Ishikawa (cell line): ENCODE results near the gene KRT81.

Source experiments
- CEBPB ChIP-seq: IDR thresholded peaks from 2 replicates; pipeline ENCODE4 v1.6.1; 2012
- CREB1 ChIP-seq: IDR thresholded peaks from 2 replicates; pipeline ENCODE4 v1.6.1; 2012; ENCODE audit warnings: low read depth
- EGR1 ChIP-seq: IDR thresholded peaks from 2 replicates; pipeline ENCODE4 v1.6.1; 2012
- EP300 ChIP-seq: IDR thresholded peaks from 2 replicates; pipeline ENCODE4 v1.6.1; 2012; ENCODE audit warnings: borderline replicate concordance
- FOXM1 ChIP-seq: IDR thresholded peaks from 2 replicates; pipeline ENCODE4 v1.6.1; 2012; ENCODE audit warnings: low read depth, borderline replicate concordance
- RAD21 ChIP-seq: IDR thresholded peaks from 2 replicates; pipeline ENCODE4 v1.6.1; 2012; ENCODE audit warnings: low read depth
- TCF12 ChIP-seq: IDR thresholded peaks from 2 replicates; pipeline ENCODE4 v1.6.1; 2012; ENCODE audit warnings: low read depth
- TEAD4 ChIP-seq: IDR thresholded peaks from 2 replicates; pipeline ENCODE4 v1.6.1; 2012
- YY1 ChIP-seq: IDR thresholded peaks from 2 replicates; pipeline ENCODE4 v1.6.1; 2012; ENCODE audit warnings: low read depth
- ZBTB7A ChIP-seq: IDR thresholded peaks from 2 replicates; pipeline ENCODE4 v1.6.1; 2012; ENCODE audit warnings: low read depth
- TF ChIP-seq, protein P1 (sequence below): IDR thresholded peaks from 2 replicates; pipeline ENCODE4 v1.6.1; 2012; ENCODE audit warnings: low read depth, mild to moderate bottlenecking
- TF ChIP-seq, protein P2 (sequence below): IDR thresholded peaks from 2 replicates; pipeline ENCODE4 v1.6.1; 2012
- TF ChIP-seq, protein P3 (sequence below): IDR thresholded peaks from 2 replicates; pipeline ENCODE4 v1.6.1; 2012

GRCh38 chr12:52254965-52255751 lies 36.2 kb downstream of the KRT81 start:
- TF ChIP-seq EP300 (no peak), CEBPB (no peak), TEAD4 (no peak), YY1 (no peak), ZBTB7A (no peak), CREB1 (no peak), FOXM1 (no peak), RAD21 (no peak), EGR1 (no peak), TCF12 (no peak)
- TF ChIP-seq, protein P1, sequence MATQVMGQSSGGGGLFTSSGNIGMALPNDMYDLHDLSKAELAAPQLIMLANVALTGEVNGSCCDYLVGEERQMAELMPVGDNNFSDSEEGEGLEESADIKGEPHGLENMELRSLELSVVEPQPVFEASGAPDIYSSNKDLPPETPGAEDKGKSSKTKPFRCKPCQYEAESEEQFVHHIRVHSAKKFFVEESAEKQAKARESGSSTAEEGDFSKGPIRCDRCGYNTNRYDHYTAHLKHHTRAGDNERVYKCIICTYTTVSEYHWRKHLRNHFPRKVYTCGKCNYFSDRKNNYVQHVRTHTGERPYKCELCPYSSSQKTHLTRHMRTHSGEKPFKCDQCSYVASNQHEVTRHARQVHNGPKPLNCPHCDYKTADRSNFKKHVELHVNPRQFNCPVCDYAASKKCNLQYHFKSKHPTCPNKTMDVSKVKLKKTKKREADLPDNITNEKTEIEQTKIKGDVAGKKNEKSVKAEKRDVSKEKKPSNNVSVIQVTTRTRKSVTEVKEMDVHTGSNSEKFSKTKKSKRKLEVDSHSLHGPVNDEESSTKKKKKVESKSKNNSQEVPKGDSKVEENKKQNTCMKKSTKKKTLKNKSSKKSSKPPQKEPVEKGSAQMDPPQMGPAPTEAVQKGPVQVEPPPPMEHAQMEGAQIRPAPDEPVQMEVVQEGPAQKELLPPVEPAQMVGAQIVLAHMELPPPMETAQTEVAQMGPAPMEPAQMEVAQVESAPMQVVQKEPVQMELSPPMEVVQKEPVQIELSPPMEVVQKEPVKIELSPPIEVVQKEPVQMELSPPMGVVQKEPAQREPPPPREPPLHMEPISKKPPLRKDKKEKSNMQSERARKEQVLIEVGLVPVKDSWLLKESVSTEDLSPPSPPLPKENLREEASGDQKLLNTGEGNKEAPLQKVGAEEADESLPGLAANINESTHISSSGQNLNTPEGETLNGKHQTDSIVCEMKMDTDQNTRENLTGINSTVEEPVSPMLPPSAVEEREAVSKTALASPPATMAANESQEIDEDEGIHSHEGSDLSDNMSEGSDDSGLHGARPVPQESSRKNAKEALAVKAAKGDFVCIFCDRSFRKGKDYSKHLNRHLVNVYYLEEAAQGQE = no peak
- TF ChIP-seq, protein P2, sequence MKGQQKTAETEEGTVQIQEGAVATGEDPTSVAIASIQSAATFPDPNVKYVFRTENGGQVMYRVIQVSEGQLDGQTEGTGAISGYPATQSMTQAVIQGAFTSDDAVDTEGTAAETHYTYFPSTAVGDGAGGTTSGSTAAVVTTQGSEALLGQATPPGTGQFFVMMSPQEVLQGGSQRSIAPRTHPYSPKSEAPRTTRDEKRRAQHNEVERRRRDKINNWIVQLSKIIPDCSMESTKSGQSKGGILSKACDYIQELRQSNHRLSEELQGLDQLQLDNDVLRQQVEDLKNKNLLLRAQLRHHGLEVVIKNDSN = no peak
- TF ChIP-seq, protein P3, sequence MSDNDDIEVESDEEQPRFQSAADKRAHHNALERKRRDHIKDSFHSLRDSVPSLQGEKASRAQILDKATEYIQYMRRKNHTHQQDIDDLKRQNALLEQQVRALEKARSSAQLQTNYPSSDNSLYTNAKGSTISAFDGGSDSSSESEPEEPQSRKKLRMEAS = no peak
